ENCODE measurements around the gene ANTXR2.

Gene ANTXR2

GRCh38 chr4:79854856-79855502 is 218.1 kb downstream of the ANTXR2 start:
- DNase-seq: no peak

GRCh38 chr4:79852305-79852730 is 220.7 kb downstream of the ANTXR2 start:
- DNase-seq: no peak

- no peak for DNase-seq
Observed at GRCh38 chr4:79851625-79852304, 221.3 kb downstream of the ANTXR2 start.

Data from NCI-H1436 (cell line).